Astrocyte (in vitro differentiated cells and primary cell): ENCODE results near the gene HECW1. TPM values are rescaled to one million over a fixed set of nuclear protein-coding genes. Genes with fewer than 3 reads are reported as not detected.

Source experiments
- DNase-seq: peaks from one replicate; pipeline ENCODE4 v3.0.0-alpha.2; 2010; ENCODE audit warnings: low read depth
- FAIRE-seq: peaks from 2 replicates; lab custom pipeline; 2011; peaks lifted over from hg19 to GRCh38; lab: Jason Lieb, UNC
- H2AFZ ChIP-seq: 2 replicates; pipeline ENCODE4 v1.6.0; 2012; ENCODE audit warnings: low read depth, low read length, inconsistent platforms
- H3K27ac ChIP-seq: 2 replicates; pipeline ENCODE4 v1.5.1; 2011; ENCODE audit warnings: low read depth, low read length, inconsistent platforms
- H3K27me3 ChIP-seq: 2 replicates; pipeline ENCODE4 v1.6.0; 2011; ENCODE audit warnings: low read length, inconsistent platforms; ENCODE audit not compliant: insufficient read depth
- H3K36me3 ChIP-seq: 2 replicates; pipeline ENCODE4 v1.5.1; 2011; ENCODE audit warnings: low read length, inconsistent platforms; ENCODE audit not compliant: insufficient read depth
- H3K4me1 ChIP-seq: 2 replicates; pipeline ENCODE4 v1.5.1; 2011; ENCODE audit warnings: low read length, inconsistent platforms; ENCODE audit not compliant: insufficient read depth
- H3K4me2 ChIP-seq: 2 replicates; pipeline ENCODE4 v1.6.0; 2012; ENCODE audit warnings: low read length, inconsistent platforms
- H3K4me3 ChIP-seq: 2 replicates; pipeline ENCODE4 v1.5.1; 2011; ENCODE audit warnings: low read depth, mild to moderate bottlenecking, low read length, inconsistent platforms; ENCODE audit not compliant: insufficient read depth
- H3K79me2 ChIP-seq: 2 replicates; pipeline ENCODE4 v1.6.0; 2012; ENCODE audit warnings: mild to moderate bottlenecking, low read length, inconsistent platforms; ENCODE audit not compliant: insufficient read depth
- H3K9ac ChIP-seq: 2 replicates; pipeline ENCODE4 v1.6.0; 2012; ENCODE audit warnings: mild to moderate bottlenecking, low read length, inconsistent platforms
- H3K9me3 ChIP-seq: 2 replicates; pipeline ENCODE4 v1.5.1; 2012; ENCODE audit warnings: low read depth, mild to moderate bottlenecking, low read length, inconsistent platforms; ENCODE audit not compliant: insufficient read depth
- H4K20me1 ChIP-seq: 2 replicates; pipeline ENCODE4 v1.6.0; 2012; ENCODE audit warnings: low read length, inconsistent platforms; ENCODE audit not compliant: insufficient read depth
- H3K27ac Mint-ChIP-seq: one replicate; pipeline ENCODE4 v1.8.0; 2021; ENCODE audit warnings: mild to moderate bottlenecking, mixed read lengths; ENCODE audit not compliant: unreplicated experiment
- H3K27me3 Mint-ChIP-seq: one replicate; pipeline ENCODE4 v1.8.0; 2021; ENCODE audit warnings: low read depth, mixed read lengths; ENCODE audit not compliant: unreplicated experiment
- H3K36me3 Mint-ChIP-seq: one replicate; pipeline ENCODE4 v1.8.0; 2021; ENCODE audit warnings: low read depth, mixed read lengths; ENCODE audit not compliant: unreplicated experiment
- H3K4me1 Mint-ChIP-seq: one replicate; pipeline ENCODE4 v1.8.0; 2021; ENCODE audit warnings: low read depth, mixed read lengths; ENCODE audit not compliant: unreplicated experiment
- H3K4me3 Mint-ChIP-seq: one replicate; pipeline ENCODE4 v1.8.0; 2021; ENCODE audit warnings: mild to moderate bottlenecking, moderate library complexity, mixed read lengths; ENCODE audit not compliant: unreplicated experiment
- H3K9me3 Mint-ChIP-seq: one replicate; pipeline ENCODE4 v1.8.0; 2021; ENCODE audit warnings: mild to moderate bottlenecking, mixed read lengths; ENCODE audit not compliant: unreplicated experiment
- CTCF ChIP-seq: IDR thresholded peaks from 2 replicates; pipeline ENCODE4 v1.5.1; 2011; ENCODE audit warnings: low read depth, mild to moderate bottlenecking, inconsistent platforms, low read length, moderate library complexity; ENCODE audit not compliant: insufficient read depth
- EZH2 ChIP-seq: IDR thresholded peaks from 2 replicates; pipeline ENCODE4 v1.6.1; 2012; ENCODE audit warnings: mild to moderate bottlenecking, low read length, inconsistent platforms; ENCODE audit not compliant: insufficient read depth
- total RNA-seq: library from RNA; stranded (reverse); gene quantifications from 2 replicates; pipeline ENCODE4 v1.2.1, GENCODE V29; 2021

HECW1 gene
- total RNA-seq, 1 donor from 2014 or later, result 3.3 TPM

DNA sequence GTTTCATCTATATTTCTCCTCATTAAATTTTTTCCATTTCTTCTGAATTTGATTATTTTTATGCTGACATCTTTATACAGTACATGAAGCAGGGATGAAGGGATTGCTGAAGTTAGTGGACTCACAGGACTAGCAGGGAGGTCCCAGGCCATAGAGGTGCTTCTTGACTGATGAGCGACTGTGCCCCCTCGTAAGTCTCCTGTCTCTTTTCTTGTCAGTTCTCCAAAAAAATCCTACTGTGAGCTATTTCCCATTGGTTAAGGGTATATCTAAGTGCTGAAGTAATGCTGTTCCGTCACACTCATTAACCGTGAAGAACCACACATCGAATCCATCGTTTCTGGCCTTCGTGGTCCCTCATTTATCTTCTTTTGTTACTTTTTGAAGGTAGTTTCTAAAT, 27.7 kb downstream of the HECW1 start:
- H3K9me3 ChIP-seq, result no peaks in the 10 kb centered on the region
- H2AFZ ChIP-seq, result no peak overlapping the region
- H3K27ac Mint-ChIP-seq, result no peak overlapping the region
- no peaks in the 10 kb centered on the region for H3K27me3 ChIP-seq
- FAIRE-seq (no peak), DNase-seq (no peak)
- peaks cover 53% of the 10 kb centered on the region for H3K4me1 Mint-ChIP-seq
- no peak overlapping the region for H3K4me3 Mint-ChIP-seq
- peaks cover 31% of the 10 kb centered on the region for H3K4me1 ChIP-seq
- H3K79me2 ChIP-seq, result no peaks in the 10 kb centered on the region
- TF ChIP-seq EZH2 (no peak), CTCF (no peak)
- no peak overlapping the region for H3K4me2 ChIP-seq
- no peaks in the 10 kb centered on the region for H3K36me3 ChIP-seq
- no peaks in the 10 kb centered on the region for H3K36me3 Mint-ChIP-seq
- H3K9ac ChIP-seq, result no peak overlapping the region
- H3K27me3 Mint-ChIP-seq, result no peaks in the 10 kb centered on the region
- no peak overlapping the region for H3K27ac ChIP-seq
- H4K20me1 ChIP-seq, result no peaks in the 10 kb centered on the region
- H3K9me3 Mint-ChIP-seq, result no peaks in the 10 kb centered on the region
- no peak overlapping the region for H3K4me3 ChIP-seq

GRCh38 chr7:43141091-43141490, 28.6 kb downstream of the HECW1 start:
- Histone ChIP-seq H3K4me3 (no peak overlapping the region), H3K9ac (no peak overlapping the region), H2AFZ (no peak overlapping the region), H3K4me1 (peaks cover 29% of the 10 kb centered on the region), H3K4me2 (no peak overlapping the region), H3K27ac (no peak overlapping the region), H3K27me3 (no peaks in the 10 kb centered on the region), H4K20me1 (no peaks in the 10 kb centered on the region), H3K79me2 (no peaks in the 10 kb centered on the region), H3K9me3 (no peaks in the 10 kb centered on the region), H3K36me3 (no peaks in the 10 kb centered on the region)
- Mint-ChIP-seq H3K4me3 (no peak overlapping the region), H3K27me3 (no peaks in the 10 kb centered on the region), H3K4me1 (peaks cover 46% of the 10 kb centered on the region), H3K9me3 (no peaks in the 10 kb centered on the region), H3K36me3 (no peaks in the 10 kb centered on the region), H3K27ac (peak overlapping the region; percentile 64)
- FAIRE-seq (no peak), DNase-seq (peak; percentile 30)
- TF ChIP-seq EZH2 (no peak), CTCF (no peak)

DNA sequence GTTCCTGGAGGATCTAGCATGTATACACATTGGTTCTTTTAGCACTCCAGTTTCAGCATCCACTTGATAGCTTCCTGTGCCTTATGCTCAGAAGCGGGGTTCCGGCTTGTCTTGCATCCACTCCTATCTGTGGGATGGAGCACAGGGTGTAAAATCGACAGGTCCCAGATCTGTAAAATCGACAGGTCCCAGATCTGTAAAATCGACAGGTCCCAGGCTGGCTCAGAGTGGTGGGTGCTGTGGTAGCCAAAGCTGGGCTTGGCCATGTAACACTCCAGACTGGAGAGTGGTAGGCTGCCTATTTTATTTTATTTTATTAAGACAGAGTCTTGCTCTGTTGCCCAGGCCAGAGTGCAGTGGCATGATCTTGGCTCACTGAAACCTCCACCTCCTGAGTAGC, 30.3 kb downstream of the HECW1 start:
- Mint-ChIP-seq H3K4me3 (no peak overlapping the region), H3K27ac (no peak overlapping the region), H3K4me1 (peaks cover 32% of the 10 kb centered on the region), H3K27me3 (no peaks in the 10 kb centered on the region), H3K9me3 (peaks cover 2% of the 10 kb centered on the region), H3K36me3 (peaks cover 2% of the 10 kb centered on the region)
- Histone ChIP-seq H3K4me2 (no peak overlapping the region), H3K4me1 (peaks cover 20% of the 10 kb centered on the region), H3K79me2 (no peaks in the 10 kb centered on the region), H3K27me3 (no peaks in the 10 kb centered on the region), H3K27ac (no peak overlapping the region), H2AFZ (no peak overlapping the region), H3K36me3 (no peaks in the 10 kb centered on the region), H4K20me1 (no peaks in the 10 kb centered on the region), H3K9me3 (no peaks in the 10 kb centered on the region), H3K4me3 (no peak overlapping the region), H3K9ac (no peak overlapping the region)
- FAIRE-seq (no peak), DNase-seq (no peak)
- TF ChIP-seq CTCF (no peak), EZH2 (no peak)
